SK-N-SH (cell line): ENCODE results near the gene METTL24. TPM values are rescaled to one million over a fixed set of nuclear protein-coding genes. Genes with fewer than 3 reads are reported as not detected.

ENCODE experiments used
- CTCF ChIA-PET: fragments of 300-600, 350-600 bp; formaldehyde crosslinking; extraction: SDS; loops from one replicate; lab custom pipeline; 2021; lab: Yijun Ruan, JAX
- POLR2A ChIA-PET: fragments of 350-600 bp; sonication (Branson Sonifier 250); formaldehyde crosslinking; extraction: SDS; loops from one replicate; lab custom pipeline; 2020; ENCODE audit warnings: antibody characterized with exemption, inconsistent platforms; lab: Yijun Ruan, JAX
- DNase-seq: peaks from one replicate; pipeline ENCODE4 v3.0.0; 2012
- H2AFZ ChIP-seq: fragments of 200-600 bp; sonication (generic); 2 replicates; pipeline ENCODE4 v1.8.1; 2016; ENCODE audit warnings: antibody characterized with exemption, mild to moderate bottlenecking, low read depth
- H3F3A ChIP-seq: fragments of 200-600 bp; sonication (generic); replicated peaks from 2 replicates; pipeline ENCODE3; 2016; ENCODE audit warnings: antibody characterized with exemption, mild to moderate bottlenecking; ENCODE audit not compliant: insufficient read depth
- H3K27ac ChIP-seq, 2 experiments: fragments of 200-500 bp in 1 of 2; fragments of 200-600 bp in 1 of 2; sonication (Bioruptor generic) in 1 of 2; sonication (generic), shearing (Covaris generic) in 1 of 2; 2 replicates each; pipeline versions ENCODE4 v1.5.1 to v1.6.1; 2014 to 2016; ENCODE audit warnings: low read depth in 2 of 2, inconsistent platforms in 1 of 2, low read length in 1 of 2, mild to moderate bottlenecking in 1 of 2, mixed read lengths in 1 of 2
- H3K27me3 ChIP-seq: fragments of 200-600 bp; sonication (generic), shearing (Covaris generic); 2 replicates; pipeline ENCODE4 v1.6.1; 2016; ENCODE audit warnings: mixed run types; ENCODE audit not compliant: insufficient read depth
- H3K36me3 ChIP-seq, 2 experiments: fragments of 200-500 bp in 1 of 2; fragments of 200-600 bp in 1 of 2; sonication (Bioruptor generic) in 1 of 2; sonication (generic) in 1 of 2; replicated peaks in 1 of 2; 2 replicates each; pipeline versions ENCODE3 to v1.5.1; 2014 to 2016; ENCODE audit warnings: low read length in 1 of 2, mild to moderate bottlenecking in 1 of 2; ENCODE audit not compliant: insufficient read depth in 2 of 2, control insufficient read depth in 1 of 2
- H3K4me1 ChIP-seq, 2 experiments: fragments of 200-500 bp in 1 of 2; fragments of 200-600 bp in 1 of 2; sonication (Bioruptor generic) in 1 of 2; sonication (generic), shearing (Covaris generic) in 1 of 2; 2 replicates each; pipeline versions ENCODE4 v1.5.1 to v1.6.1; 2014 to 2016; ENCODE audit warnings: low read depth in 1 of 2, low read length in 1 of 2, mixed run types in 1 of 2; ENCODE audit not compliant: insufficient read depth in 2 of 2, control insufficient read depth in 1 of 2
- H3K4me2 ChIP-seq: fragments of 200-600 bp; sonication (generic), shearing (Covaris generic); 2 replicates; pipeline ENCODE4 v1.6.1; 2017; ENCODE audit warnings: mixed run types
- H3K4me3 ChIP-seq, 2 experiments: fragments of 200-500 bp in 1 of 2; fragments of 200-600 bp in 1 of 2; sonication (Bioruptor generic) in 1 of 2; sonication (generic), shearing (Covaris generic) in 1 of 2; 2 replicates each; pipeline versions ENCODE4 v1.5.1 to v1.8.1; 2014 to 2016; ENCODE audit warnings: low read depth in 2 of 2, inconsistent platforms in 1 of 2, low read length in 1 of 2, mild to moderate bottlenecking in 1 of 2, mixed read lengths in 1 of 2, moderate library complexity in 1 of 2
- H3K79me2 ChIP-seq: fragments of 200-600 bp; sonication (generic); 2 replicates; pipeline ENCODE4 v1.8.1; 2017; ENCODE audit warnings: mild to moderate bottlenecking; ENCODE audit not compliant: insufficient read depth
- H3K9ac ChIP-seq: fragments of 200-600 bp; sonication (generic); 2 replicates; pipeline ENCODE4 v1.6.1; 2017; ENCODE audit warnings: mixed run types
- H3K9me2 ChIP-seq: fragments of 200-600 bp; sonication (generic); 2 replicates; pipeline ENCODE4 v1.6.1; 2017; ENCODE audit warnings: mixed run types
- H3K9me3 ChIP-seq: fragments of 200-600 bp; sonication (generic); 2 replicates; pipeline ENCODE4 v1.6.1; 2017; ENCODE audit warnings: mixed run types, mild to moderate bottlenecking, moderate library complexity
- H4K20me1 ChIP-seq: fragments of 200-600 bp; sonication (generic); 2 replicates; pipeline ENCODE4 v1.6.1; 2017; ENCODE audit warnings: mild to moderate bottlenecking, mixed run types; ENCODE audit not compliant: insufficient read depth
- EP300 ChIP-seq, 2 experiments: IDR thresholded peaks; 2 replicates each; pipeline versions ENCODE4 v1.4.0 to v1.6.1; 2012; ENCODE audit warnings: borderline replicate concordance in 1 of 2, low read depth in 1 of 2, low read length in 1 of 2
- FOXJ3 ChIP-seq: sonication (generic); formaldehyde crosslinking; IDR thresholded peaks from 2 replicates; pipeline ENCODE4 v1.5.1; 2020; ENCODE audit warnings: mild to moderate bottlenecking, missing genetic modification reagents
- GABPA ChIP-seq: IDR thresholded peaks from 2 replicates; pipeline ENCODE4 v1.4.0; 2012; ENCODE audit warnings: low read depth, mild to moderate bottlenecking
- JUND ChIP-seq: IDR thresholded peaks from 2 replicates; pipeline ENCODE4 v1.4.0; 2012
- MEF2A ChIP-seq: IDR thresholded peaks from 2 replicates; pipeline ENCODE4 v1.4.0; 2012; ENCODE audit warnings: low read depth, borderline replicate concordance
- MXI1 ChIP-seq: IDR thresholded peaks from 2 replicates; pipeline ENCODE4 v1.6.1; 2012; ENCODE audit warnings: mild to moderate bottlenecking, low read depth, low read length, improper control_type of control experiment
- NFIC ChIP-seq: IDR thresholded peaks from 2 replicates; pipeline ENCODE4 v1.4.0; 2012; ENCODE audit warnings: borderline replicate concordance
- NRF1 ChIP-seq: IDR thresholded peaks from 2 replicates; pipeline ENCODE4 v1.6.1; 2012; ENCODE audit warnings: low read depth, mild to moderate bottlenecking, low read length
- RXRA ChIP-seq: IDR thresholded peaks from 2 replicates; pipeline ENCODE4 v1.4.0; 2012; ENCODE audit warnings: low read depth, mild to moderate bottlenecking, borderline replicate concordance
- SMC3 ChIP-seq: IDR thresholded peaks from 2 replicates; pipeline ENCODE4 v1.6.1; 2012; ENCODE audit warnings: low read depth, low read length, improper control_type of control experiment
- TCF12 ChIP-seq: IDR thresholded peaks from 2 replicates; pipeline ENCODE4 v1.4.0; 2012
- YY1 ChIP-seq: IDR thresholded peaks from 2 replicates; pipeline ENCODE4 v1.4.0; 2012; ENCODE audit warnings: low read depth, mild to moderate bottlenecking
- WGBS: methylation state at CpG from one replicate; pipeline ENCODE4 v1.1.6; 2017; ENCODE audit warnings: low lambda C conversion rate; 5-methylcytosine and 5-hydroxymethylcytosine counted together
- polyA plus RNA-seq, 3 experiments: library from polyadenylated mRNA; depleted of rRNA; stranded (reverse); fragments of >200 nt; gene quantifications; 2 replicates each; pipeline ENCODE4 v1.2.3, GENCODE V29; 2012
- TF ChIP-seq, protein P1 (sequence below): IDR thresholded peaks from 2 replicates; pipeline ENCODE4; 2012
- TF ChIP-seq, protein P2 (sequence below): IDR thresholded peaks from 2 replicates; pipeline ENCODE4 v1.4.0; 2012; ENCODE audit warnings: low read depth, borderline replicate concordance
- TF ChIP-seq, protein P3 (sequence below): fragments of 200-600 bp; sonication (generic); IDR thresholded peaks from 2 replicates; pipeline ENCODE4 v1.6.1; 2017; ENCODE audit warnings: antibody characterized with exemption, mild to moderate bottlenecking, moderate library complexity
- TF ChIP-seq, protein P4 (sequence below): IDR thresholded peaks from 2 replicates; pipeline ENCODE4 v1.6.1; 2012; ENCODE audit warnings: mild to moderate bottlenecking, low read depth, low read length, moderate library complexity

The METTL24 gene
- polyA plus RNA-seq, 1 of the 3 experiments (the other 2 are of a cell fraction): not detected

DNA sequence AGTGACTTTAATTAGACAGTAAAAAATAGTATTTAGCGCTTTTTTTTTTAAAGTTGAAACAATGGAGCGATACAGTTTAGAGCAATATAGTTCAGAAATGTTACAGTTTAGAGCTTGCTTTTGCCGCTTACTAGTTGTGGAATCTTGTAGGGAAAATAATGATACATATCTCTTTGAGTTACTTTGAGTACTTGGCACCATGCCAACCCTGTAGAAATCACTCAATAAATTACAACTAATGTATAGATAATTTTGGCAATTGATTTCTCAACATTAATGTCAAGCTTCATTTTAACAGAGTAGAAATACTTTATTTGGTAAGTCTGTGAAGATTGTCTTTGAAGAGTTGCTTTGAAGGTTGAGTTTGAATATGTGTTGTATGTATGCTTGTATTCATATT lies 150.5 kb downstream of the METTL24 start:
- no peak overlapping the region for H2AFZ ChIP-seq
- no peaks in the 10 kb centered on the region for H3K9me3 ChIP-seq
- no peaks in the 10 kb centered on the region for H3K4me1 ChIP-seq
- H3F3A ChIP-seq: peaks cover 4% of the 10 kb centered on the region
- H3K36me3 ChIP-seq: peaks cover 44 to 53% of the 10 kb centered on the region in 2 experiments
- H4K20me1 ChIP-seq: no peaks in the 10 kb centered on the region
- no peak overlapping the region for H3K4me2 ChIP-seq
- no peak overlapping the region for H3K27ac ChIP-seq
- H3K27me3 ChIP-seq: no peaks in the 10 kb centered on the region
- H3K79me2 ChIP-seq: 0 out of 2 replicates have a peak, but pooled peaks cover 6% of the 10 kb centered on the region
- POLR2A ChIA-PET: no interaction called here
- CTCF ChIA-PET: interaction anchor here (1.5 to 3.0 kb wide), 3 partner anchors 8 to 182 kb away, joined by 4 to 11 read pairs (median 7); no protein-coding TSS in a partner anchor
- no peak overlapping the region for H3K9ac ChIP-seq
- peak; percentile 67 for TF ChIP-seq NFIC
- TF ChIP-seq, protein P1, sequence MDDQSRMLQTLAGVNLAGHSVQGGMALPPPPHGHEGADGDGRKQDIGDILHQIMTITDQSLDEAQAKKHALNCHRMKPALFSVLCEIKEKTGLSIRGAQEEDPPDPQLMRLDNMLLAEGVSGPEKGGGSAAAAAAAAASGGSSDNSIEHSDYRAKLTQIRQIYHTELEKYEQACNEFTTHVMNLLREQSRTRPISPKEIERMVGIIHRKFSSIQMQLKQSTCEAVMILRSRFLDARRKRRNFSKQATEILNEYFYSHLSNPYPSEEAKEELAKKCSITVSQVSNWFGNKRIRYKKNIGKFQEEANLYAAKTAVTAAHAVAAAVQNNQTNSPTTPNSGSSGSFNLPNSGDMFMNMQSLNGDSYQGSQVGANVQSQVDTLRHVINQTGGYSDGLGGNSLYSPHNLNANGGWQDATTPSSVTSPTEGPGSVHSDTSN: no peak
- TF ChIP-seq, all 33 proteins: peak for 1
- no peak for DNase-seq
- Histone ChIP-seq H3K4me3 (no peak overlapping the region), H3K9me2 (no peaks in the 10 kb centered on the region)
- 95% methylated on average over 3 of the region's 3 CpGs for WGBS

DNA sequence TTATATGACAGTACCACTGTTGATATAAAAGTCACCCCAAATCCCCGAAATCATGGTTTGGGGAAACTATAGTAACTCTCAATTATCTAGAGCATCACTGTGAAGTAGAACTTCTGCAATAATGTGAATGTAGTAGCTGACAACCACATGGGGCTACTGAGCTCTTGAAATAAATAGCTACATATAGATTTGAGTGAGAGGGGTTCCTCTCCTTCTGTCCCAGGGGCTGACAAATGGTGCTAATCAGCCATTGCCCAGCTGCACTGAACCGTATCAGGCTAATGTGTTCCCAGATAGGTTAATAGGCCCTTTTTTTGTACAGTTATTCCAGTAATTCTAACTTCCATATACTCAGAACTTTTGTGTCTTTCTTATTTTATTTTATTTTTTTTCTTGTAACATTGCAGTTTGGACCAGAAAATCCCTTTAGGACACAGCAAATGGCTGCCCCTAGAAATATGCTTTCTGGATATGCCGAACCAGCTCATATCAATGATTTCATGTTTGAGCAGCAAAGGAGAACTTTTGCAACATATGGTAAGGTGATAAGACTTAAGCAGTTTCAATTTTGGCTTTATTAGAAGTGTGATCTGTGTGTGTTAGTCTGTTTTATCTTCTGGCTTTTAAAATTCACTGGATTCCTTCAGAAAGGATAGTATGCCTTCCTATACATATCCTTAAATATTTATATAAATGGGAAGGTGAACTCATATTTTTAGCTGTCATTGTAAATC lies 156.8 kb downstream of the METTL24 start:
- Histone ChIP-seq H2AFZ (no peak overlapping the region), H3K4me2 (no peak overlapping the region), H3F3A (no peaks in the 10 kb centered on the region), H3K9me2 (no peaks in the 10 kb centered on the region), H3K27ac (no peak overlapping the region), H3K27me3 (no peaks in the 10 kb centered on the region), H3K9ac (no peak overlapping the region), H3K79me2 (peaks cover 43% of the 10 kb centered on the region), H3K9me3 (no peaks in the 10 kb centered on the region), H3K4me1 (peaks cover 0 to 8% of the 10 kb centered on the region in 2 experiments; a peak in 3 of 4 replicates), H3K4me3 (no peak overlapping the region), H3K36me3 (peaks cover 4 to 6% of the 10 kb centered on the region in 2 experiments), H4K20me1 (no peaks in the 10 kb centered on the region)
- CTCF ChIA-PET: interaction anchor here (1.3 to 1.5 kb wide), 3 partner anchors 10 to 141 kb away, joined by 3 to 4 read pairs (median 3); no protein-coding TSS in a partner anchor
- no peak for DNase-seq
- no peak for TF ChIP-seq GABPA
- TF ChIP-seq EP300 (IDR thresholded peaks at IDR 0.05; ENCODE audit: borderline replicate concordance in 1 of 2, low read depth in 1 of 2, low read length in 1 of 2): no peak
- no peak for TF ChIP-seq FOXJ3 (CRISPR knock-in tag)
- TF ChIP-seq RXRA: no peak
- TF ChIP-seq, protein P2, sequence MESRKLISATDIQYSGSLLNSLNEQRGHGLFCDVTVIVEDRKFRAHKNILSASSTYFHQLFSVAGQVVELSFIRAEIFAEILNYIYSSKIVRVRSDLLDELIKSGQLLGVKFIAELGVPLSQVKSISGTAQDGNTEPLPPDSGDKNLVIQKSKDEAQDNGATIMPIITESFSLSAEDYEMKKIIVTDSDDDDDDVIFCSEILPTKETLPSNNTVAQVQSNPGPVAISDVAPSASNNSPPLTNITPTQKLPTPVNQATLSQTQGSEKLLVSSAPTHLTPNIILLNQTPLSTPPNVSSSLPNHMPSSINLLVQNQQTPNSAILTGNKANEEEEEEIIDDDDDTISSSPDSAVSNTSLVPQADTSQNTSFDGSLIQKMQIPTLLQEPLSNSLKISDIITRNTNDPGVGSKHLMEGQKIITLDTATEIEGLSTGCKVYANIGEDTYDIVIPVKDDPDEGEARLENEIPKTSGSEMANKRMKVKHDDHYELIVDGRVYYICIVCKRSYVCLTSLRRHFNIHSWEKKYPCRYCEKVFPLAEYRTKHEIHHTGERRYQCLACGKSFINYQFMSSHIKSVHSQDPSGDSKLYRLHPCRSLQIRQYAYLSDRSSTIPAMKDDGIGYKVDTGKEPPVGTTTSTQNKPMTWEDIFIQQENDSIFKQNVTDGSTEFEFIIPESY: no peak
- TF ChIP-seq, protein P3, sequence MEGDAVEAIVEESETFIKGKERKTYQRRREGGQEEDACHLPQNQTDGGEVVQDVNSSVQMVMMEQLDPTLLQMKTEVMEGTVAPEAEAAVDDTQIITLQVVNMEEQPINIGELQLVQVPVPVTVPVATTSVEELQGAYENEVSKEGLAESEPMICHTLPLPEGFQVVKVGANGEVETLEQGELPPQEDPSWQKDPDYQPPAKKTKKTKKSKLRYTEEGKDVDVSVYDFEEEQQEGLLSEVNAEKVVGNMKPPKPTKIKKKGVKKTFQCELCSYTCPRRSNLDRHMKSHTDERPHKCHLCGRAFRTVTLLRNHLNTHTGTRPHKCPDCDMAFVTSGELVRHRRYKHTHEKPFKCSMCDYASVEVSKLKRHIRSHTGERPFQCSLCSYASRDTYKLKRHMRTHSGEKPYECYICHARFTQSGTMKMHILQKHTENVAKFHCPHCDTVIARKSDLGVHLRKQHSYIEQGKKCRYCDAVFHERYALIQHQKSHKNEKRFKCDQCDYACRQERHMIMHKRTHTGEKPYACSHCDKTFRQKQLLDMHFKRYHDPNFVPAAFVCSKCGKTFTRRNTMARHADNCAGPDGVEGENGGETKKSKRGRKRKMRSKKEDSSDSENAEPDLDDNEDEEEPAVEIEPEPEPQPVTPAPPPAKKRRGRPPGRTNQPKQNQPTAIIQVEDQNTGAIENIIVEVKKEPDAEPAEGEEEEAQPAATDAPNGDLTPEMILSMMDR: no peak
- no peak for TF ChIP-seq JUND
- no peak for TF ChIP-seq SMC3
- TF ChIP-seq YY1: no peak
- TF ChIP-seq TCF12: no peak
- TF ChIP-seq MEF2A: no peak
- TF ChIP-seq, protein P4, sequence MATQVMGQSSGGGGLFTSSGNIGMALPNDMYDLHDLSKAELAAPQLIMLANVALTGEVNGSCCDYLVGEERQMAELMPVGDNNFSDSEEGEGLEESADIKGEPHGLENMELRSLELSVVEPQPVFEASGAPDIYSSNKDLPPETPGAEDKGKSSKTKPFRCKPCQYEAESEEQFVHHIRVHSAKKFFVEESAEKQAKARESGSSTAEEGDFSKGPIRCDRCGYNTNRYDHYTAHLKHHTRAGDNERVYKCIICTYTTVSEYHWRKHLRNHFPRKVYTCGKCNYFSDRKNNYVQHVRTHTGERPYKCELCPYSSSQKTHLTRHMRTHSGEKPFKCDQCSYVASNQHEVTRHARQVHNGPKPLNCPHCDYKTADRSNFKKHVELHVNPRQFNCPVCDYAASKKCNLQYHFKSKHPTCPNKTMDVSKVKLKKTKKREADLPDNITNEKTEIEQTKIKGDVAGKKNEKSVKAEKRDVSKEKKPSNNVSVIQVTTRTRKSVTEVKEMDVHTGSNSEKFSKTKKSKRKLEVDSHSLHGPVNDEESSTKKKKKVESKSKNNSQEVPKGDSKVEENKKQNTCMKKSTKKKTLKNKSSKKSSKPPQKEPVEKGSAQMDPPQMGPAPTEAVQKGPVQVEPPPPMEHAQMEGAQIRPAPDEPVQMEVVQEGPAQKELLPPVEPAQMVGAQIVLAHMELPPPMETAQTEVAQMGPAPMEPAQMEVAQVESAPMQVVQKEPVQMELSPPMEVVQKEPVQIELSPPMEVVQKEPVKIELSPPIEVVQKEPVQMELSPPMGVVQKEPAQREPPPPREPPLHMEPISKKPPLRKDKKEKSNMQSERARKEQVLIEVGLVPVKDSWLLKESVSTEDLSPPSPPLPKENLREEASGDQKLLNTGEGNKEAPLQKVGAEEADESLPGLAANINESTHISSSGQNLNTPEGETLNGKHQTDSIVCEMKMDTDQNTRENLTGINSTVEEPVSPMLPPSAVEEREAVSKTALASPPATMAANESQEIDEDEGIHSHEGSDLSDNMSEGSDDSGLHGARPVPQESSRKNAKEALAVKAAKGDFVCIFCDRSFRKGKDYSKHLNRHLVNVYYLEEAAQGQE: no peak
- TF ChIP-seq MXI1: no peak
- no peak for TF ChIP-seq NRF1
- POLR2A ChIA-PET: no interaction called here
- WGBS: 94% methylated on average over 3 of the region's 3 CpGs
